Subcutaneous abdominal adipose tissue (tissue), 5 donors: Measurements from ENCODE around the gene CSF2.

Source experiments
- H3K27ac ChIP-seq: one replicate; pipeline ENCODE4 v1.7.0; 2013; ENCODE audit warnings: low read depth, mild to moderate bottlenecking, inconsistent platforms, low read length, moderate library complexity
- H3K27me3 ChIP-seq, 5 donors: one replicate each; pipeline ENCODE4 v1.7.0; 2013; ENCODE audit warnings: low read length in 5 of 5, inconsistent platforms in 1 of 5; ENCODE audit not compliant: control insufficient read depth in 5 of 5, insufficient read depth in 4 of 5
- H3K36me3 ChIP-seq, 5 donors: one replicate each; pipeline ENCODE4 v1.7.0; 2013; ENCODE audit warnings: low read length in 5 of 5; ENCODE audit not compliant: control insufficient read depth in 5 of 5, insufficient read depth in 5 of 5
- H3K4me1 ChIP-seq, 5 donors: one replicate each; pipeline ENCODE4 v1.7.0; 2013; ENCODE audit warnings: low read length in 5 of 5, mild to moderate bottlenecking in 3 of 5, moderate library complexity in 1 of 5; ENCODE audit not compliant: control insufficient read depth in 5 of 5, insufficient read depth in 5 of 5
- H3K4me3 ChIP-seq, 5 donors: one replicate each; pipeline ENCODE4 v1.7.0; 2013; ENCODE audit warnings: low read length in 5 of 5, low read depth in 1 of 5
- H3K9ac ChIP-seq, 5 donors: one replicate each; pipeline ENCODE4 v1.7.0; 2013; ENCODE audit warnings: low read length in 5 of 5, mild to moderate bottlenecking in 4 of 5, moderate library complexity in 3 of 5
- H3K9me3 ChIP-seq, 5 donors: one replicate each; pipeline ENCODE4 v1.7.0; 2013; ENCODE audit warnings: low read length in 5 of 5; ENCODE audit not compliant: control insufficient read depth in 5 of 5
- donor health status: healthy.
- donor health status: healthy.
- donor health status: healthy.
- donor health status: healthy.
- donor health status: healthy.

The CSF2 gene

DNA sequence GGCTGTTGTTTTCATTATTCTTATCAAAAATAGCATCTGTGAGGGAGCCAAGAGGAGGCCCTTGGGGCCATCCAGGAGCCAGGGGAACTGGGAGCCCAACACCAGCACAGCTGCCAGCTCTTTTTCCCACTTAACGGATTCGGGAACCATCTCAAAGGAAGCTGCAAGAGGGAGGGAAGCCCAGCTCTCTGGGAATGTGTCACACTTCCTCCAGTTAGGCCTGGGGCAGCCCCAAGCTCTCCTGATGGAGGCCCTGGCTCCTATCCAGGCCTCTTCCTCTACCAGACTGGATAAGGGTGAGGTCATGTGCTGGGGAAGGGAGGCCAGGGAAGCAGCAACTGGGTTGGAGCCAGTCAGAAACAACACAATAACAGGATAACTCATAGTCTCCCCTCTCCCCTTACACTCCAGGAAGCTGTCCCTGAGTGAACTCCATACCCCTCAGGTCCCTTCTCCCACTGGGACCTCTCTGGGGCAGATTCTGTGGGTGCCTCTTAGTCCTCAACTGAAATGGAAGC is 12.7 kb downstream of the CSF2 start:
- H3K4me3 ChIP-seq: no peak overlapping the region
- H3K9me3 ChIP-seq: no peaks in the 10 kb centered on the region
- no peak overlapping the region for H3K9ac ChIP-seq
- H3K36me3 ChIP-seq: no peaks in the 10 kb centered on the region
- peaks cover 5 to 34% (median 21%) of the 10 kb centered on the region in 5 donors for H3K4me1 ChIP-seq
- H3K27me3 ChIP-seq: no peaks in the 10 kb centered on the region
- peak overlapping the region; percentile 72 for H3K27ac ChIP-seq

DNA sequence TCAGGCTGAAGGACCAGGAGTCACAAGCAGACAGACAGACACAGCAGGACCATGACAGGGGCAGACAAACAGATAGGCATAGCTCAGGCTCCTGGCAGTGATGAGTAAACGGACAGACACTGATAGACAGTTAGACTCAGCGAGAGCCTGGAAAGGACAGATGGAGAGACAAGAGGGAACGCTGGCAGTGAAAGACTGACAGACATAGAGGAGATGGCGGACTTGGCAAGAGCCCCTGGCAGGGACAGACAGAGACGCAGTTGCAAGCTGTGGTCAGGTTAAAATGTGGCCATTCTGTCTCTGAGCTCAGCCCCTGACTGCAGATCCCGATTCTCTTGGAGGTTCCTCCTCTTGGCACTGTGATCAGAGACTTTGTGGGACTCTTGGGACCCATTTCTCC is 13.6 kb downstream of the CSF2 start:
- H3K36me3 ChIP-seq: no peaks in the 10 kb centered on the region
- H3K27me3 ChIP-seq: no peaks in the 10 kb centered on the region
- H3K9ac ChIP-seq: no peak overlapping the region
- no peaks in the 10 kb centered on the region for H3K9me3 ChIP-seq
- no peak overlapping the region for H3K4me3 ChIP-seq
- H3K27ac ChIP-seq: peak overlapping the region; percentile 66
- peaks cover 5 to 34% (median 21%) of the 10 kb centered on the region in 5 donors for H3K4me1 ChIP-seq

DNA sequence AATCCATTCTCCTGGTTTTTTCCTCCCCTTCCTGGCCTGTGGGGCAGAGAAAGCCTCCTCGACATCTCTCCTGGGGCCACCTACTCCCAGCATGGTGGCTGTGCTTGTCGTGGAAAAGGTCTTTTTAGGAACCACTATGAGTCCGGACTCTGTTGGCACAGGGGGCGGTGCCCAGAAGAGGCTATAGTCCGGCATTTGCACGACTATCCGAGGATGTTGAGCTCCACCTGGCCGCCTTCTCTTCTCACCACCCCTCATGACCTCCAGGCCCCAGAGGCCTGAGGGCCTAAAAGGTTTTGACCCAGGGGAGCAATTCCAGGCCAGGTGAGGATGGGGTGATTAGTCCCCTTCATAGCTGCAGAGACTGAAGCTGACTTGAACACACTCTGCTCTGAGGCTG is 14.1 kb downstream of the CSF2 start:
- Histone ChIP-seq H3K4me1 (peaks cover 5 to 34% (median 21%) of the 10 kb centered on the region in 5 donors), H3K27me3 (no peaks in the 10 kb centered on the region), H3K4me3 (no peak overlapping the region), H3K27ac (no peak overlapping the region), H3K9me3 (no peaks in the 10 kb centered on the region), H3K36me3 (no peaks in the 10 kb centered on the region), H3K9ac (no peak overlapping the region)

DNA sequence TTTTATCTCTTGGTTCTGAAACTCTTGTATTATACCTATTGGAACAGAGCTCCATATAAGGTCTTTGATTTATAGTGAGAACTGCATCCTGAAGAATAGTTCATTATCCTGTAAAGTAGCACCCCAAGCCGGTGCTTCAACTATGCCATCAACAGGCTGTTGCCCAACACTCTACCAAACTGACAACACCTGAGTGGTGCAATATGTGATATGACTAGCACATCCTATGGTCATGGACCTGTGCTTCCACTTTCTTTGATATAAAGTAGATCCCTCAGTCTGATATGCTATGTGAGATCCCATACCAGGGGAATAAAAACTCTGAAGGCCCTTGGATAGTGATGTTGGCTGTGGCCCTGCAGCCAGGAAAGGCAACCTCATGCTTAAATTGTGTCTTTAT is 15.8 kb downstream of the CSF2 start:
- Histone ChIP-seq H3K9me3 (no peaks in the 10 kb centered on the region), H3K4me3 (no peak overlapping the region), H3K36me3 (no peaks in the 10 kb centered on the region), H3K9ac (no peak overlapping the region), H3K27me3 (no peaks in the 10 kb centered on the region), H3K4me1 (peaks cover 5 to 36% (median 21%) of the 10 kb centered on the region in 5 donors), H3K27ac (no peak overlapping the region)

DNA sequence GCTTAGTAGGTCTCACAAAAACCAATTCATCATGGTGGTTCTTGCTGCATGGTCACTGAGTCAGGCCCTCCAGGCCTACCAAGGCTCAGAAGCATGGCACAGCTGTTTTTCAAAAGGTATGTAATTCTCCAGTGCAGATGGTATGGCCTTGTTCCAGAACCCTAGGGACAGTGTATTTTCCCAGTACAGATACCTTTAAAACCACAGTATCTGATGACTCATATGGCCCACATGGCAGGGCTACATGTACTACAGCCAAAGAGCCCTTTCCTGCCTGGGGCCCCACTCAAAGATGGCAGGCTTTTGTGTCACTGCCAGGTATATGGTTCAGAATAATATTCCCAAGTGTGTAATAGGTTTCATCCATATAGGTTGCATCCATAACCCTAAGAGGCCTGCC is 16.5 kb downstream of the CSF2 start:
- H3K9ac ChIP-seq: no peak overlapping the region
- H3K9me3 ChIP-seq: no peaks in the 10 kb centered on the region
- H3K4me3 ChIP-seq: no peak overlapping the region
- H3K4me1 ChIP-seq: peaks cover 7 to 43% (median 21%) of the 10 kb centered on the region in 5 donors
- H3K27ac ChIP-seq: no peak overlapping the region
- H3K36me3 ChIP-seq: no peaks in the 10 kb centered on the region
- peaks cover 0 to 2% (median 0%) of the 10 kb centered on the region in 5 donors for H3K27me3 ChIP-seq

DNA sequence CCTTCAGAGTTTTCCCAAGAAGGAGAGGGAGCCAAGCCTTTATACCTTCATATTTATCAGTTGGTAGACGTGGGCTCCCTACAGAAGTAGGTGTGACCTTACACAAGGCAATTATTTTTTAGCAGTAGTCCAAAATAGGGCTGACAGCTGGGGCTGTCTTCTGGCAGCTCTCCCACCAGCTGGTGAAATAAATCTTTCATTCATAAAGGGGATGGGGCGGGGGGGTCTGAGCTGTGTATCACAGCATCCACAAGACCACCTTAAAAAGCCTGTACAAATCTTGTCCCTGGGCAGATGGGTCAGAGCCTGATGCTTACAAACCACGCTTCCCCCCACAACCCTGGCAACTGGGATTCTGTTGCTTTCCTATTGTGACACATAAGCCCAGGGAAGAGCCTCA is 19.7 kb downstream of the CSF2 start:
- Histone ChIP-seq H3K9ac (no peak overlapping the region), H3K9me3 (no peaks in the 10 kb centered on the region), H3K27ac (no peak overlapping the region), H3K4me1 (peaks cover 0 to 16% (median 2%) of the 10 kb centered on the region in 5 donors), H3K4me3 (no peak overlapping the region), H3K36me3 (no peaks in the 10 kb centered on the region), H3K27me3 (peaks cover 0 to 4% (median 0%) of the 10 kb centered on the region in 5 donors)

DNA sequence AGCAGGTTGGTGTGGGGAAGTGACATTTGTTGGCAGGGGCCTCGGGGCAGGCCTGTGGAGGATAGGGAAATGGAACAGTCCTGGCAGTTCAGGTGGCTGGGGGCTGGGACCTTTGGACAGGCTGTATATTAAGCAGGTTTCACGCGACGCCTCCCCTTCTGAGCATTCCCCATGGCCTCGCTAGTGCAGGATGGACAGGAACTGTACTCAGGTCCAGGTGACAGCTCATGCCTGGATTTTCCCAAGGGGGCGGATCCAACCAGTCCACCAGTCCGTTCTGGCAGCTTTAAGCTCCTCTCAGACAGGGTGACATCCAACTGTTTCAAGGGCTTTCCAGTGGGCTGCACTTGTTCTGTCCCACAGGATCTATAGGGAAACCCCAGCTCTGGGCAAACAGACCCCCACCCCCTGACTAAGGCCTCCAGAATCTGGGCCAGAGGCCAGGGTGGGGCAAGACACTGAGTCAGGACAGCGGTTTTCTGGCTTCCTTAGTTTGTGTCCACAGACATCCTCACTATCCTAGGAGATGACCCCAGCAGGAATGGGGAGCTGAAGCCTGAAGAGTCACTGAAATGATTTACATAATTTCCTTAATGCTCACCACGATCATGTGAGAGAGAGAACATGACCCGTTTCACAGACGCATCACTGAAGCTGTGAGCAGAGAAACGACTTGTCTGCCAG is 20.9 kb downstream of the CSF2 start:
- Histone ChIP-seq H3K4me1 (peaks cover 0 to 14% (median 2%) of the 10 kb centered on the region in 5 donors), H3K36me3 (no peaks in the 10 kb centered on the region), H3K4me3 (no peak overlapping the region), H3K27ac (no peak overlapping the region), H3K9ac (no peak overlapping the region), H3K27me3 (peaks cover 0 to 4% (median 0%) of the 10 kb centered on the region in 5 donors), H3K9me3 (no peaks in the 10 kb centered on the region)

DNA sequence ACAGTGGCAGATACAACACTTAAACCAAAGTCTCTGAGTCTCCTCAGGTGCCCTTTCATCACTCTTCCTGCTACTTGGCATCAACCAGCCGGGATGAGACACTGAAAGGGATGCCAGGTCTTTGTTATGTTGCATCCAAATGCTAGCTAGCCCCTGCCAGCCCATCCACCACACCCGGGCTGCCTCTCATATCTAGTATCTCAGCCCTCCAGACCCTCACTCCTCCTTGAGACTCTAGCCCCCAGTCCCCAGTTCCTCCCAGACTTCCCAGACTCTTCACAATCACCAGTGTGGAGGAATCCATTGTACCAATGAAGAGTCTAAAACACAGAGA is 21.5 kb downstream of the CSF2 start:
- Histone ChIP-seq H3K4me3 (no peak overlapping the region), H3K9ac (no peak overlapping the region), H3K4me1 (peaks cover 0 to 14% (median 2%) of the 10 kb centered on the region in 5 donors), H3K27me3 (peaks cover 0 to 4% (median 0%) of the 10 kb centered on the region in 5 donors), H3K9me3 (no peaks in the 10 kb centered on the region), H3K27ac (no peak overlapping the region), H3K36me3 (no peaks in the 10 kb centered on the region)

DNA sequence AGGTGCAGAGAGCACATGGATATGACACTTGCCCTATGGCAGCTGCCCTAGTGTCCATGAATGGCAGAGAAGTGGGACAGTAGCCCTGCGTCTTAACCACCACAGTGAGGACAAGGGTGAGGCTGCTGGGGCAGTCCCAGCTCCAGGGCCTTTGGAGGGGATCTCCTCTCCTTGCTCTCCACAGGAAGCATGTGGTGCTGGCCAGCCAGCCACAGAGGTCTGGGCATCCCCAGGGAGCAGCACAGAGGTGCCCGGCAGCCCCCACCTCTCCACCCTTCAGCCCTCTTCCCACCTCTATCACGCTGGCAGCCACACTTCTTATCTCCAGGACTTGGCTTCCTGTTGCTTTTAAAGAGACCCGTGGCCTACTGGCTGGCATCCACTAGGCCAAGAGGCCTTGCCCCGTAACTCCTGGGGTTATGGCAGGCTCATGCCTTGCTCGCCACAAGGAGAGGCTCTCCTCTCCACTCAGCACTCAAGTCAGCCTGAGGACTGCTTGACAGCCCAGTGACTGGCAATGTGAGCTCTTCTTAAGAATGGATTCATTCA is 21.9 kb downstream of the CSF2 start:
- Histone ChIP-seq H3K27me3 (peaks cover 0 to 4% (median 0%) of the 10 kb centered on the region in 5 donors), H3K4me1 (peaks cover 0 to 14% (median 2%) of the 10 kb centered on the region in 5 donors), H3K9ac (no peak overlapping the region), H3K4me3 (no peak overlapping the region), H3K9me3 (no peaks in the 10 kb centered on the region), H3K36me3 (no peaks in the 10 kb centered on the region), H3K27ac (no peak overlapping the region)

DNA sequence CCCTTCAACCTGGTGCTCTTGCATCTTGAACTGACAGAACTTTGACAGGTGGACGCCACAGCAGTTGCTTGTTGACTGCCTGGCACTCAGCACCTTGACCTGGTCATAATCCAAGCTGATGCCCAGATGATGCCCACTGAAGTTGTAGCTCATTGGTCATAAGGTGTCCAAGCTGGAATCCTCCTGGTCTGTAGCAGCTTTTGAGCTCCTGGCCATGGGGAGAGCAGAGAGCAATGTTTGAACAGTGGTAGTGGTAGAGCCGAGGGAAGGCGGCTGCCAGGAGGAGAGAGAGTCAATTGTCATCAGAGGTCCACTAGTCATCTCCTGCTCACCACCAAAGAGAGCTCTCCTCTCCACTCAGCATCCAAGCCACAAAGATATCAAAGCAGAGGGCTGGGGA is 23.3 kb downstream of the CSF2 start:
- no peak overlapping the region for H3K9ac ChIP-seq
- no peak overlapping the region for H3K27ac ChIP-seq
- H3K36me3 ChIP-seq: no peaks in the 10 kb centered on the region
- H3K4me1 ChIP-seq: peaks cover 0 to 14% (median 2%) of the 10 kb centered on the region in 5 donors
- peaks cover 0 to 4% (median 0%) of the 10 kb centered on the region in 5 donors for H3K27me3 ChIP-seq
- H3K9me3 ChIP-seq: no peaks in the 10 kb centered on the region
- no peak overlapping the region for H3K4me3 ChIP-seq
